ENCODE measurements around the gene RAB11B.
"Not testable (repeated sequence)": the region's sequence is repeated elsewhere in the genome, so short reads cannot be mapped to it uniquely, and the experiment has no call there.

Gene RAB11B

GRCh38 chr19:8389891-8390616 is at the start of gene RAB11B:
RAB11B (plus strand) TSS chr19:8390360; CDS start chr19:8390417, 57 bp downstream.
- DNase-seq, result peak; percentile 94

DNA sequence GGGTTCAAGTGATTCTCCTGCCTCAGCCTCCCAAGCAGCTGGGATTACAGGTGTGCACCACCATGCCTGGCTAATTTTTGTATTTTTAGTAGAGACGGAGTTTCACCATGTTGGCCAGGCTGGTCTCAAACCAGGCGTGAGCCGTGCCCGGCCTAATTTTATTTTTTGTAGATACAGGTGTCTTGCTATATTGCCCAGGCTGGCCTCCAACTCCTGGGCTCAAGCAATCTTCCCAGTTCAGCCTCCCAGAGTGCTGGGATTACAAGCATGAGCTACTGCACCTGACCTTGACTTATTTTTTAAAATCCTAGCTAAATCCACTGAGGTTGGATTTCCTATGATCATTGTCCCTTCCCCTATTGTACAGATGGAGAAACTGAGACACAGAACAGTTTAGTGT is 48.7 kb upstream of the RAB11B start:
- not testable (repeated sequence) for DNase-seq

DNA sequence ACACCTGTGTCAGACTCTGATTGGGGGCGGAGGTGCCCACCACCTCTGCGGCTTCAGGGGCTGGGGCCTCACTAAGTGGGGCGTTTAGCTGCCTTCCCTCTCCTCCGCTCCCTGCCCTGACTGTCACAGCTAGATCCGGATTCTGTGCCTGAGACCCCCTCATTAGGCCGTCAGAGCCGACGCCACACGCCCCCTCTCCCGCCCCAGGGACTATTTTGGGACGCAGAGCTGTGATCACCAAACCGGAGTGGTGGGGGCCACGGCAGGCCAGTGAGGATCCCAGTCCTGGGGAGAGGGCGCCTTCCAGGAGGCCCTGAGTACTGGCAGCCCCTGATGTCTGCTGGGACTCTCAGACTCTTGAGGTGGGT is 47.9 kb upstream of the RAB11B start:
- no peak for DNase-seq

DNA sequence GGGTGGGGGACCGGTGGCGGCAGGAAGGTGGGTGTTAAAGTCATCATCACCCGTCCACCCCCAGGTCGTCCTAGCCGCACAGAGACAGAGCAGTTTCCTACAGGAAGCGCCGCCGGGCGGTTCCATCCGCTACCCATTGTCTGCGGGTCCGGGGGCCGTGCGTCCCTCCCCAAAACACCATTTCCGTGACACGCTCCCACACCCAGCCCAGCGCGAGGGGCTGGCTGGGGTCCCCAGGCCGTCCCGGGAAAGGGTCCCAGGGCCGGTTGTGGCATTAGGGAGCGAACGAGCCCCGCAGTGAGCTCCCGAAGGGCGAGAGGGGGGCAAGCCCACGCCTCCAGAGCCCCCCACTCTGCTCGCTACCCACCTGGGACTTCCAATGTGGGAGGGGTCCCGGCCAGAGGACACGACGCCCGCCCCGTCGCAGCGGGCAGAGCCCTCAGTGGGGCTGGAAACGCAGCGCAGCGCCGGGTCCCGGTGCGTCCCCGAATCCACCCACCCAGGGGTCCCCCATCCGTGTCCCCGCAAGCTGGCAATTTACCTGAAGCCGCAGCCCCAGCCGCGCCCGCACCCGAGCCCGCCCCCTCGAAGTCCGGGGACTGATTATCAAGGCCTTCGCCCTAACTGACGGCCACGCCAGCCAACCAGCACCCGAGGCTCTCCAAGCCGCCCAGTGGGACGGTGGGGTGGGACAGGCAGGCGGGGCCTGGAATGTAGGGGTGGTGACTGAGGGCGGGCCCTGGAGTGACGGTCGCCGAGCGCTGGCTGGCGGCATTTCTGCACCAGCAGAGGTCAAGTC is 47.3 kb upstream of the RAB11B start, which contains the start of gene KANK3:
Gene KANK3 (minus strand): TSS at position 579 of the 799 bp plus-strand sequence. CDS start 5,434 bp downstream, outside the sequence.
- DNase-seq, result peak; percentile 94

GRCh38 chr19:8343483-8343844 is 46.7 kb upstream of the RAB11B start:
- no peak for DNase-seq

DNA sequence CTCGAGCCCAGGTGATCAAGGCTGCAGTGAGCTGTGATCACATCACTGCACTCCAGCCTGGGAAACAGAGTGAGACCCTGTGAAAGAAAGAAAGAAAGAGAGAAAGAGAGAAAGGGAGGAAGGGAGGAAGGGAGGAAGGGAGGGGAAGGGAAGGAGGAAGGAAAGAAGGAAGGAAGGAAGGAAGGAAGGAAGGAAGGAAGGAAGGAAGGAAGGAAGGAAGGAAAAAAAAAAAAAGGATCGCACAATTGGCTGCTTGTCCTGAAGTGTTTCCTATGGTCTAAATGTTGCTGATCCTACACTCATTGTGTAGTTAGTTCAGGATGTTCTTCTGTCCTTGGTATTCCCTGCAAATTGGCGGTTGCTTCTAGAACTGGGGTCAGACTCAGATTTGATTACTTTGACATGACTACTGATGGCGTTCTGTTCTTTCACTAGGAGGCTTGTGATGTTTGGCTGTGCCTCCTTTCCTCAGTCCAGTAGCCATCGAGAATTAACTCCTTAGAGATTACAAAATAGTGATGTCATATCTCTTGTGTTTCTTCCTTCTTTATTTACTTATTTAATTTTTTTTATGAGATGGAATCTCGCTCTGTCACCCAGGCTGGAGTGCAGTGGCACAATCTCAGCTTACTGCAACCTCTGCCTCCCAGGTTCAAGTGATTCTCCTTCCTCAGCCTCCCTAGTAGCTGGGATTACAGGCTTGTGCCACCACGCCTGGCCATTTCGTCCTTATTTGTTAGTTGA is 40.4 kb upstream of the RAB11B start:
- not testable (repeated sequence) for DNase-seq

GRCh38 chr19:8352134-8352827 is 37.9 kb upstream of the RAB11B start:
- DNase-seq, result no peak

GRCh38 chr19:8352845-8353244 is 37.3 kb upstream of the RAB11B start:
- DNase-seq, result not testable (repeated sequence)

GRCh38 chr19:8355631-8356402 is 34.3 kb upstream of the RAB11B start:
- no peak for DNase-seq

DNA sequence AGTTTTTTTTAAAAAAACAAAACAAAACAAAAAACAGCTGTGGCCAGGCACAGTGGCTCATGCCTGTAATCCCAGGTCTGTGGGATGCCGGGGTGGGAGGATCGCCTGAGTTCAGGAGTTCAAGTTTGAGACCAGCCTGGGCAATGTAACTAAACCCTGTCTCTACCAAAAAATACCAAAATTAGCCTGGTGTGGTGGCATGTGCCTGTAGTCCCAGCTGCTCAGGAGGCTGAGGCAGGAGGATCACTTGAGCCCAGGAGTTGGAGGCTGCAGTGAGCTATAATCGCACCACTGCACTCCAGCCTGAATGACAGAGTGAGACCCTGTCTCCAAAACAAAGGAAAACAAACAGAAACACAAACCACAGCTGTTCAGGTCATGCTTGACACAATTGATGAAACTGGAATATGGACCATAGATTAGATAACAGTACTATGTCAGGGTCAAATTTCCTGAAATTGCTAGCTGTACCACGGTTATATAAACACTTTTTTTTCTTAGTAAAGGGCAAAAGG is 33.1 kb upstream of the RAB11B start:
- DNase-seq, result no peak

DNA sequence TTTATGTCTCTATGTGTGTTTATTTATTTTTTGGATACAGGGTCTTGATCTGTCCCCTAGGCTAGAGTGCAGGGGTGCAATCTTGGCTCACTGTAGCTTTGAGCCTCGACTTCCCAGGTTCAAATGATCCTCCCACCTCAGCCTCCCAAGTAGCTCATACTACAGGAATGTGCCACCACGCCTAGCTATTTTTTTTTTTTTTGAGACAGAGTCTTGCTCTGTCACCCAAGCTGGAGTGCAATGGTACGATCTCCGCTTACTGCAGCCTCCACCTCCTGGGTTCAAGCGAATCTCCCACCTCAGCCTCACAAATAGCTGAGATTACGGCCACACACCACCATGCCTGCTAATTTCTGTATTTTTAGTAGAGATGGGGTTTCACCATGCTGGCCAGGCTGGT is 31.2 kb upstream of the RAB11B start:
- no peak for DNase-seq

- no peak for DNase-seq
These were observed 30.0 kb upstream of the RAB11B start for GRCh38 chr19:8360196-8360595.

- DNase-seq, result peak; percentile 65
These were observed 28.0 kb upstream of the RAB11B start for GRCh38 chr19:8361921-8362793.

GRCh38 chr19:8363803-8364771 is 26.1 kb upstream of the RAB11B start, which contains the start of gene ANGPTL4:
ANGPTL4 (plus strand) TSS chr19:8364155; CDS start chr19:8364322, 167 bp downstream.
- peak; percentile 81 for DNase-seq

DNA sequence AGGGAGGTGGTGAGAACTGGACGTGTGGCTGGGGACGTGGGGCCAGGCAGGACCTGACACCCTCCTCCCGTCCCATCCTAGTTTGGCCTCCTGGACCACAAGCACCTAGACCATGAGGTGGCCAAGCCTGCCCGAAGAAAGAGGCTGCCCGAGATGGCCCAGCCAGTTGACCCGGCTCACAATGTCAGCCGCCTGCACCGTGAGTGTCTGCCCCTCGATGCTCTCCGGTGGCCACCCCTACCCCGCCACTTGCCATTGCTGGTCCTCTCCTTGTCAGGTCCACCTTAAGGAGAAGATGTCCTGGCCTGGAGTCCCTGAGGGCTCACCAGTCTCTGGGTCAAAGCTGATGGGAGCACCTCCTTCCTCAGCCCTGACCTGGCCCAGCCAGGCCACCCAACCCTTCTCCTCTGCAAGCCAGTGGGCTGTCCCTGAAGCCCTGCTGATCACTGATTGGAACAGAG is 24.0 kb upstream of the RAB11B start:
- no peak for DNase-seq

- DNase-seq, result no peak
These were observed 23.2 kb upstream of the RAB11B start for GRCh38 chr19:8366961-8367326.

DNA sequence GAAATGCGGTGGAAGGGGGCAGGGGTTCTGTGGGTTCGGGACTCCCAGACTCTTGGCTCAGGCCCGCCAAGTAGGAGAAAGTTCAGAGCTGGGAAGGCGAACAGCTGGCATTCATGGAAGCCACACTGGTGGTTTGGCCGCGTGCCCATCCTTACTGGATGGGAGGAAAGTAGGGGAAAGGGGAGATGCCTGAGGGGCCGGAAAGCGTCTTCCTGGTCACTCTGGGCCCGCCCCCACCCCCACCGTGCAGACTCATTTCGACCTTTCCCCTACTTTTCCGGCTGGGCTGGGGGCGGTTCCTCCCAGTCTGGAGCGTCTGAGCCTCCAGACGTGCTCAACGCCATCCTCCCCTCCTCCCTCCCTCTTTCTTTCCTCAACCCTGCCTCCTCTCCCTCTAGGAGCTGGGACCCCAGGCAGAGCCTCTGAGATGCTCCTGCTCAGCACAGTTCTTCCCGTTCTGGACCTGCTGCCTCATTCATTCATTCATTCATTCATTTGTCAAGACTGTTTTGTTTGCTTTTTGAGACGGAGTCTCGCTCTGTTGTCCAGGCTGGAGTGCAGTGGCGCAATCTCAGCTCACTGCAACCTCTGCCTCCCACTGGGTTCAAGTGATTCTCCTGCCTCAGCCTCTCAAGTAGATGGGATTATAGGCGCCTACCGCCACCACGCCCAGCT is 22.7 kb upstream of the RAB11B start:
- DNase-seq, result no peak

DNA sequence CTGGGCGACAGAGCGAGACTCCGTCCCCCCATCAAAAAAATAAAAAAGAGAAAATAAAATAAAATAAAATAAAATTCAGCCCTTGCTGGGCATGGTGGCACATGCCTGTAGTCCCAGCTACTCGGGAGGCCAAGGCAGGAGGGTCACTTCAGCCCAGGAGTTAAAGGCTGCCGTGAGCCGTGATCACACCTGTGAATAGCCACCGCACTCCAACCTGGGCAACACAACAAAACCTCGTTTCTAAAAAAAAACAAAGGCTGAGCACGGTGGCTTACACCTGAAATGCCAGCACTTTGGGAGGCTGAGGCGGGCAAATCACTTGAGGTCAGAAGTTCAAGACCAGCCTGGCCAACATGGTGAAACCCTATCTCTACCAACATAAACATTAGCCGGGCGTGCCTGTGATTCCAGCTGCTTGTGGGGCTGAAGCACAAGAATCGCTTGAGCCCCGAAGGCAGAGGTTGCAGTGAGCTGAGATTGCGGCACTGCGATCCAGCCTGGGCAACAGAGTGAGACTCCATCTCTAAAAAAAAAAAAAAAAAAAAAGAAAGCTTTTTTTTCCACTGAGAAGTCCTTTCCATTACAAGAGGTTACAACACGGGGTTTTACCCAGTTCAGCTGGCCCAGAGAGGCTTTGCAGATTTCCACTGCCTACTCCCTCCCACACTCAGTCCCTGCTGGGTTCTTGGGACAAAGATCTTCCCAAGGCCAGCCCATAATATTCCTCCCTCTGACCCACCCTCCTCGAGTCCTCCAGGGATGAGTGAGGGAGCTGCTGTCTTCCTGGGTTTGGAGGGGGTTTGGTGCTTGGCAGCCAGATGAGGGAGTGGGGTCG is 19.8 kb upstream of the RAB11B start:
- DNase-seq, result no peak
